Measurements from ENCODE around the gene CNTN3.

CNTN3 gene

GRCh38 chr3:74648107-74648506 is 33.6 kb upstream of the CNTN3 start:
- DNase-seq (ENCODE audit: low read depth) = no peak
- H3K4me3 ChIP-seq (ENCODE audit: low read depth, low read length) = no peak overlapping the region

GRCh38 chr3:74646094-74646493 is 31.6 kb upstream of the CNTN3 start:
- no peak for DNase-seq (ENCODE audit: low read depth)
- TF ChIP-seq, protein P1, sequence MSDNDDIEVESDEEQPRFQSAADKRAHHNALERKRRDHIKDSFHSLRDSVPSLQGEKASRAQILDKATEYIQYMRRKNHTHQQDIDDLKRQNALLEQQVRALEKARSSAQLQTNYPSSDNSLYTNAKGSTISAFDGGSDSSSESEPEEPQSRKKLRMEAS (IDR thresholded peaks at IDR 0.05; ENCODE audit: low read depth, low read length) = no peak
- TF ChIP-seq CTCF (IDR thresholded peaks at IDR 0.05; ENCODE audit: low read depth, low read length) (no peak), MYC (IDR thresholded peaks at IDR 0.05; ENCODE audit: low read depth, low read length) (no peak), POLR2A (IDR thresholded peaks at IDR 0.05; ENCODE audit: extremely low read depth, insufficient read length) (no peak)
- H3K4me3 ChIP-seq (ENCODE audit: low read depth, low read length) = no peak overlapping the region

More at GRCh38 chr3:74648107-74648506, 33.6 kb upstream of the CNTN3 start:
- TF ChIP-seq, protein P1 (IDR thresholded peaks at IDR 0.05; ENCODE audit: low read depth, low read length) = no peak
- no peak for TF ChIP-seq MYC (IDR thresholded peaks at IDR 0.05; ENCODE audit: low read depth, low read length)
- no peak for TF ChIP-seq POLR2A (IDR thresholded peaks at IDR 0.05; ENCODE audit: extremely low read depth, insufficient read length)
- TF ChIP-seq CTCF (IDR thresholded peaks at IDR 0.05; ENCODE audit: low read depth, low read length) = no peak

DNA sequence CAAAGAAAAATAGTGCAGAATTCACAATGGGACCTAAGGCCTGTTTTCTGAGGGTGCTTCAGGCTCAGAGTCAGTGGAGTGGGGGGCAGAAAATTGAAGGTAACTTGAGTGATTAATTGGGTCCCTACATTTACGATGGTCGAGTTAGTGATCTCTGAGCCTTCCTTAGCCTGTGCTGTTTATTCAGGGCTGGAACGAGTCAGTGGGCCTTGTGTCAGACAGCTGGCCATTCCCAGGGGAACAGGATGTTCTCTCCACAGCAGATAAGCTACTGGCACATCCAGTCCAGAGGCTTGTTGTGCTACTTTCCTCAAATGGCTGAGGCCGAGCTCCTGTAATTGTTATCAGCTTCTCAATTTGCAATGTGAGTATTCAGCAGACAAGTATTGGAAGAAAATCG is 29.2 kb upstream of the CNTN3 start:
- no peak for TF ChIP-seq POLR2A (IDR thresholded peaks at IDR 0.05; ENCODE audit: extremely low read depth, insufficient read length)
- no peak overlapping the region for H3K4me3 ChIP-seq (ENCODE audit: low read depth, low read length)
- DNase-seq (ENCODE audit: low read depth) = no peak

DNA sequence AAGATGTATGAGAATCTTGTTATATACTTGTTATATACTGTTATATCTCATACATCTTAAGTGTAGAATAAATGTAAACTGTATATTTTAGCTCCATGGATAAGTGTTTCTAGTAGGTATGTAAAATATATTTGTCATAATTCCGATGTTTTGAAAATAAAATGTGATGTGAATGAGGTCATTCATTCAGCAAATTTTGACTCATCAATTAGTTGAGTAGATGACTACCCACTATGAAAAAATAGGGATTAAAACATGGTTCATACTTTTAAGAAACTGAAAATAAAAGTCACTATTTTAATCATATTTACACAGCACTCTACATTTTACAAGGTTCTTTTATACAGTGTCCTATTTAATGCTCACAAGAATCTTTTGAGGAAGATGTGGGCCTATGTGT is 28.4 kb upstream of the CNTN3 start:
- no peak for DNase-seq (ENCODE audit: low read depth)
- TF ChIP-seq CTCF (IDR thresholded peaks at IDR 0.05; ENCODE audit: low read depth, low read length) (no peak), MYC (IDR thresholded peaks at IDR 0.05; ENCODE audit: low read depth, low read length) (no peak), POLR2A (IDR thresholded peaks at IDR 0.05; ENCODE audit: extremely low read depth, insufficient read length) (no peak)
- TF ChIP-seq, protein P1 (IDR thresholded peaks at IDR 0.05; ENCODE audit: low read depth, low read length) = no peak
- no peak overlapping the region for H3K4me3 ChIP-seq (ENCODE audit: low read depth, low read length)

DNA sequence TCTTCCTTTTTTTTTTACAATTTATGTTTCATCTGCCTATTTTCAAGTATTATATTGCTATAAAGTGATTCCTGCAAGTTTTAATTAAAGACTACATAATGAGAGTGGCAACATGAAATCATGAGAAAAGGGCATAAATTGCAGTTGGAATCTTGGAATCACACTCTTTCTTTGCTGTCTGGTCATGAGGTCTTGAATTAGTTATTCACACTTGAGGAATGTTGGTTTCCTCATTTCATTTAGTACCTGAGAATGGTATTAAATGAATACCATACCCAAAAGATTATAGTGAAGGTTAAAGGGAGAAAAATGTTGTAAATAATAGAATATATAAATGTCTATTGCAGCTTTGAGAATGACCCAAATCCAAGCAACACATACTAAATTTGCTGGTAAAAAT is 25.8 kb upstream of the CNTN3 start:
- no peak overlapping the region for H3K4me3 ChIP-seq (ENCODE audit: low read depth, low read length)
- no peak for DNase-seq (ENCODE audit: low read depth)
- no peak for TF ChIP-seq MYC (IDR thresholded peaks at IDR 0.05; ENCODE audit: low read depth, low read length)
- TF ChIP-seq CTCF (IDR thresholded peaks at IDR 0.05; ENCODE audit: low read depth, low read length) = no peak
- TF ChIP-seq POLR2A (IDR thresholded peaks at IDR 0.05; ENCODE audit: extremely low read depth, insufficient read length) = no peak
- TF ChIP-seq, protein P1 (IDR thresholded peaks at IDR 0.05; ENCODE audit: low read depth, low read length) = no peak

GRCh38 chr3:74639681-74640080 is 25.2 kb upstream of the CNTN3 start:
- no peak for TF ChIP-seq POLR2A (IDR thresholded peaks at IDR 0.05; ENCODE audit: extremely low read depth, insufficient read length)
- no peak overlapping the region for H3K4me3 ChIP-seq (ENCODE audit: low read depth, low read length)
- DNase-seq (ENCODE audit: low read depth) = no peak

GRCh38 chr3:74636981-74637380 is 22.5 kb upstream of the CNTN3 start:
- H3K4me3 ChIP-seq (ENCODE audit: low read depth, low read length) = no peak overlapping the region
- DNase-seq (ENCODE audit: low read depth) = no peak
- TF ChIP-seq, protein P1 (IDR thresholded peaks at IDR 0.05; ENCODE audit: low read depth, low read length) = no peak
- TF ChIP-seq POLR2A (IDR thresholded peaks at IDR 0.05; ENCODE audit: extremely low read depth, insufficient read length) (no peak), MYC (IDR thresholded peaks at IDR 0.05; ENCODE audit: low read depth, low read length) (no peak), CTCF (IDR thresholded peaks at IDR 0.05; ENCODE audit: low read depth, low read length) (no peak)
